HEK293 (cell line): ENCODE results near the gene ITGB5.

Source experiments
- BCL11B ChIP-seq: fragments of 450-650 bp; formaldehyde crosslinking; IDR thresholded peaks from 2 replicates; pipeline ENCODE4 v1.5.1; 2016; ENCODE audit warnings: low read depth, missing biosample characterization, missing genetic modification characterization
- EGR2 ChIP-seq: fragments of 450-650 bp; formaldehyde crosslinking; IDR thresholded peaks from 2 replicates; pipeline ENCODE4 v1.5.1; 2016; ENCODE audit warnings: low read depth, missing biosample characterization, missing genetic modification characterization
- GFI1B ChIP-seq: fragments of 450-650 bp; formaldehyde crosslinking; IDR thresholded peaks from 2 replicates; pipeline ENCODE4 v1.5.1; 2016; ENCODE audit warnings: missing biosample characterization, missing genetic modification characterization
- HOXD13 ChIP-seq: sonication (generic); formaldehyde crosslinking; IDR thresholded peaks from 2 replicates; pipeline ENCODE4 v1.8.0; 2022; ENCODE audit warnings: missing genetic modification reagents, borderline replicate concordance
- KLF9 ChIP-seq: fragments of 450-650 bp; formaldehyde crosslinking; IDR thresholded peaks from 2 replicates; pipeline ENCODE4 v1.5.1; 2016; ENCODE audit warnings: missing biosample characterization, missing genetic modification characterization, low read depth
- MYNN ChIP-seq: fragments of 450-650 bp; formaldehyde crosslinking; IDR thresholded peaks from 2 replicates; pipeline ENCODE4 v1.5.1; 2016; ENCODE audit warnings: missing biosample characterization, missing genetic modification characterization, borderline replicate concordance
- OSR2 ChIP-seq: fragments of 450-650 bp; formaldehyde crosslinking; IDR thresholded peaks from 2 replicates; pipeline ENCODE4 v1.5.1; 2016; ENCODE audit warnings: missing biosample characterization, missing genetic modification characterization
- SALL2 ChIP-seq: fragments of 450-650 bp; formaldehyde crosslinking; IDR thresholded peaks from 2 replicates; pipeline ENCODE4 v1.5.0; 2017; ENCODE audit warnings: missing biosample characterization, mild to moderate bottlenecking, missing genetic modification characterization, borderline replicate concordance
- SP2 ChIP-seq: fragments of 450-650 bp; formaldehyde crosslinking; IDR thresholded peaks from 2 replicates; pipeline ENCODE4 v1.5.1; 2016; ENCODE audit warnings: missing biosample characterization, missing genetic modification characterization
- WT1 ChIP-seq: fragments of 450-650 bp; formaldehyde crosslinking; IDR thresholded peaks from 2 replicates; pipeline ENCODE4 v1.5.1; 2016; ENCODE audit warnings: missing biosample characterization, missing genetic modification characterization
- ZBTB17 ChIP-seq: fragments of 450-650 bp; formaldehyde crosslinking; IDR thresholded peaks from 2 replicates; pipeline ENCODE4 v1.5.1; 2016; ENCODE audit warnings: missing biosample characterization, missing genetic modification characterization
- ZBTB48 ChIP-seq: fragments of 450-650 bp; formaldehyde crosslinking; IDR thresholded peaks from 2 replicates; pipeline ENCODE4 v1.5.1; 2016; ENCODE audit warnings: missing biosample characterization, missing genetic modification characterization
- ZBTB7A ChIP-seq: fragments of 450-650 bp; formaldehyde crosslinking; IDR thresholded peaks from 2 replicates; pipeline ENCODE4 v1.5.1; 2016; ENCODE audit warnings: low read depth, missing biosample characterization, missing genetic modification characterization
- ZFP37 ChIP-seq: fragments of 450-650 bp; formaldehyde crosslinking; IDR thresholded peaks from 2 replicates; pipeline ENCODE4 v1.5.1; 2016; ENCODE audit warnings: missing biosample characterization, missing genetic modification characterization
- ZFP69B ChIP-seq: fragments of 450-650 bp; formaldehyde crosslinking; IDR thresholded peaks from 2 replicates; pipeline ENCODE4 v1.5.1; 2016; ENCODE audit warnings: missing biosample characterization, missing genetic modification characterization
- ZNF174 ChIP-seq: fragments of 450-650 bp; formaldehyde crosslinking; IDR thresholded peaks from 2 replicates; pipeline ENCODE4 v1.5.0; 2017; ENCODE audit warnings: missing biosample characterization, mild to moderate bottlenecking, missing genetic modification characterization
- ZNF19 ChIP-seq: fragments of 450-650 bp; formaldehyde crosslinking; IDR thresholded peaks from 2 replicates; pipeline ENCODE4; 2016; ENCODE audit warnings: missing biosample characterization, missing genetic modification characterization, low read depth
- ZNF2 ChIP-seq: fragments of 450-650 bp; formaldehyde crosslinking; IDR thresholded peaks from 2 replicates; pipeline ENCODE4 v1.5.1; 2016; ENCODE audit warnings: missing biosample characterization, missing genetic modification characterization
- ZNF433 ChIP-seq: fragments of 450-650 bp; formaldehyde crosslinking; IDR thresholded peaks from 2 replicates; pipeline ENCODE4 v1.5.1; 2016; ENCODE audit warnings: missing biosample characterization, missing genetic modification characterization, low read depth
- ZNF48 ChIP-seq: fragments of 450-650 bp; formaldehyde crosslinking; IDR thresholded peaks from 2 replicates; pipeline ENCODE4 v1.5.1; 2016; ENCODE audit warnings: missing biosample characterization, missing genetic modification characterization
- ZNF585B ChIP-seq: fragments of 450-650 bp; formaldehyde crosslinking; IDR thresholded peaks from 2 replicates; pipeline ENCODE4 v1.5.1; 2016; ENCODE audit warnings: missing biosample characterization, missing genetic modification characterization
- ZNF747 ChIP-seq: fragments of 450-650 bp; formaldehyde crosslinking; IDR thresholded peaks from 2 replicates; pipeline ENCODE4 v1.5.1; 2016; ENCODE audit warnings: missing biosample characterization, missing genetic modification characterization
- ZNF837 ChIP-seq: fragments of 450-650 bp; formaldehyde crosslinking; IDR thresholded peaks from 2 replicates; pipeline ENCODE4 v1.5.1; 2016; ENCODE audit warnings: missing biosample characterization, missing genetic modification characterization
- TF ChIP-seq, protein P1 (sequence below): fragments of 450-650 bp; formaldehyde crosslinking; IDR thresholded peaks from 2 replicates; pipeline ENCODE4 v1.5.1; 2016; ENCODE audit warnings: missing biosample characterization, missing genetic modification characterization
- TF ChIP-seq, protein P2 (sequence below): fragments of 450-650 bp; formaldehyde crosslinking; IDR thresholded peaks from 2 replicates; pipeline ENCODE4 v1.5.1; 2016; ENCODE audit warnings: missing biosample characterization, missing genetic modification characterization, low read depth
- TF ChIP-seq, protein P3 (sequence below): fragments of 450-650 bp; formaldehyde crosslinking; IDR thresholded peaks from 2 replicates; pipeline ENCODE4 v1.5.1; 2016; ENCODE audit warnings: missing biosample characterization, missing genetic modification characterization
- TF ChIP-seq, protein P4 (sequence below): fragments of 450-650 bp; formaldehyde crosslinking; IDR thresholded peaks from 2 replicates; pipeline ENCODE4 v1.5.1; 2016; ENCODE audit warnings: missing biosample characterization, missing genetic modification characterization, borderline replicate concordance
- TF ChIP-seq, protein P5 (sequence below): fragments of 450-650 bp; formaldehyde crosslinking; IDR thresholded peaks from 2 replicates; pipeline ENCODE4 v1.5.1; 2016; ENCODE audit warnings: missing biosample characterization, missing genetic modification characterization
- TF ChIP-seq, protein P6 (sequence below): fragments of 450-650 bp; formaldehyde crosslinking; IDR thresholded peaks from 2 replicates; pipeline ENCODE4 v1.5.1; 2016; ENCODE audit warnings: missing biosample characterization, missing genetic modification characterization

Gene ITGB5

DNA sequence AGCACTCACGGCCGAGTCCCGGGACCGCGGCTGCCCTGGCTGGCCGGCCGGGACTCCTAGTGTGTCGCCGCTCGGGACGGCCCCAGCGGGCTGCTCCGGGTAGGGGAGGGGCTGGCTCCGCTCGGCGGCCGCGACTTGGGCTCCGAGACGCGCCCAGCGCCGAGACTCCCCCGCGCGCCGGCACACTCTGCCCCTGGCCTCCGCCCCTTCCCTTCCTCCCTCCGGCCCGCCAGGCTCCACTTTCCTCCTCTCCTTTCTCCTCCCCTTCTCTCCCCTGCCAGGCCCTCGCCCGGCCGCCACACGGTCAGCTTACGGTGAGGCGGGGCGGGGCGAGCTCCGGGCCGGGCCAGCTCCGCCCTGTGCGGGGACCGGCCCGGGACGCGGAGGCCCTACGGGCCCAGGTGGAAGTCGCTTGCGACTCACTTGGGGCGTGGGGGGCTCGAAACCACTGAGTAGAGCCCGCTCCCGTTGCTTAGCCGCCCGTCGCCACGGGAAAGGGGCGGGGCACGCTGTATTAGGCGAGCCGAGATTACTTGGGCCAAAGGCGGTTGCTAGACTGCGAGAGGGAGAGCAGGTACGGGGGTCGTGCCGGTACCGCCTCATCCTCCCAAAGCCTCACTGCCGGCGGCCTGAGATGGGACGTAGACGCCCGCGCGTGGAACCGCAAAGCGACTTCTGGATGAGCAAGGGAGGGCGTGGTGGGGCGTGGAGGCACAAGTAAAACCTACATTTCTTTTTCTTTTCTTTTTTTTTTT lies at the start of gene ITGB5 (continued):
- TF ChIP-seq ZNF747 (tag by site-specific recombination), result no peak
- TF ChIP-seq, protein P1, sequence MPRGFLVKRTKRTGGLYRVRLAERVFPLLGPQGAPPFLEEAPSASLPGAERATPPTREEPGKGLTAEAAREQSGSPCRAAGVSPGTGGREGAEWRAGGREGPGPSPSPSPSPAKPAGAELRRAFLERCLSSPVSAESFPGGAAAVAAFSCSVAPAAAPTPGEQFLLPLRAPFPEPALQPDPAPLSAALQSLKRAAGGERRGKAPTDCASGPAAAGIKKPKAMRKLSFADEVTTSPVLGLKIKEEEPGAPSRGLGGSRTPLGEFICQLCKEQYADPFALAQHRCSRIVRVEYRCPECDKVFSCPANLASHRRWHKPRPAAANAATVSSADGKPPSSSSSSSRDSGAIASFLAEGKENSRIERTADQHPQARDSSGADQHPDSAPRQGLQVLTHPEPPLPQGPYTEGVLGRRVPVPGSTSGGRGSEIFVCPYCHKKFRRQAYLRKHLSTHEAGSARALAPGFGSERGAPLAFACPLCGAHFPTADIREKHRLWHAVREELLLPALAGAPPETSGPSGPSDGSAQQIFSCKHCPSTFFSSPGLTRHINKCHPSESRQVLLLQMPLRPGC (tag by site-specific recombination), result 0 out of 2 replicates have a peak, but pooled peaks have one; percentile 33
- TF ChIP-seq SALL2 (tag by site-specific recombination), result no peak
- peak; percentile 82 for TF ChIP-seq ZNF2
- TF ChIP-seq, protein P2, sequence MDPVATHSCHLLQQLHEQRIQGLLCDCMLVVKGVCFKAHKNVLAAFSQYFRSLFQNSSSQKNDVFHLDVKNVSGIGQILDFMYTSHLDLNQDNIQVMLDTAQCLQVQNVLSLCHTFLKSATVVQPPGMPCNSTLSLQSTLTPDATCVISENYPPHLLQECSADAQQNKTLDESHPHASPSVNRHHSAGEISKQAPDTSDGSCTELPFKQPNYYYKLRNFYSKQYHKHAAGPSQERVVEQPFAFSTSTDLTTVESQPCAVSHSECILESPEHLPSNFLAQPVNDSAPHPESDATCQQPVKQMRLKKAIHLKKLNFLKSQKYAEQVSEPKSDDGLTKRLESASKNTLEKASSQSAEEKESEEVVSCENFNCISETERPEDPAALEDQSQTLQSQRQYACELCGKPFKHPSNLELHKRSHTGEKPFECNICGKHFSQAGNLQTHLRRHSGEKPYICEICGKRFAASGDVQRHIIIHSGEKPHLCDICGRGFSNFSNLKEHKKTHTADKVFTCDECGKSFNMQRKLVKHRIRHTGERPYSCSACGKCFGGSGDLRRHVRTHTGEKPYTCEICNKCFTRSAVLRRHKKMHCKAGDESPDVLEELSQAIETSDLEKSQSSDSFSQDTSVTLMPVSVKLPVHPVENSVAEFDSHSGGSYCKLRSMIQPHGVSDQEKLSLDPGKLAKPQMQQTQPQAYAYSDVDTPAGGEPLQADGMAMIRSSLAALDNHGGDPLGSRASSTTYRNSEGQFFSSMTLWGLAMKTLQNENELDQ, result no peak
- no peak for TF ChIP-seq GFI1B (tag by site-specific recombination)
- peak; percentile 96 for TF ChIP-seq ZFP37 (tag by site-specific recombination)
- TF ChIP-seq, protein P3, sequence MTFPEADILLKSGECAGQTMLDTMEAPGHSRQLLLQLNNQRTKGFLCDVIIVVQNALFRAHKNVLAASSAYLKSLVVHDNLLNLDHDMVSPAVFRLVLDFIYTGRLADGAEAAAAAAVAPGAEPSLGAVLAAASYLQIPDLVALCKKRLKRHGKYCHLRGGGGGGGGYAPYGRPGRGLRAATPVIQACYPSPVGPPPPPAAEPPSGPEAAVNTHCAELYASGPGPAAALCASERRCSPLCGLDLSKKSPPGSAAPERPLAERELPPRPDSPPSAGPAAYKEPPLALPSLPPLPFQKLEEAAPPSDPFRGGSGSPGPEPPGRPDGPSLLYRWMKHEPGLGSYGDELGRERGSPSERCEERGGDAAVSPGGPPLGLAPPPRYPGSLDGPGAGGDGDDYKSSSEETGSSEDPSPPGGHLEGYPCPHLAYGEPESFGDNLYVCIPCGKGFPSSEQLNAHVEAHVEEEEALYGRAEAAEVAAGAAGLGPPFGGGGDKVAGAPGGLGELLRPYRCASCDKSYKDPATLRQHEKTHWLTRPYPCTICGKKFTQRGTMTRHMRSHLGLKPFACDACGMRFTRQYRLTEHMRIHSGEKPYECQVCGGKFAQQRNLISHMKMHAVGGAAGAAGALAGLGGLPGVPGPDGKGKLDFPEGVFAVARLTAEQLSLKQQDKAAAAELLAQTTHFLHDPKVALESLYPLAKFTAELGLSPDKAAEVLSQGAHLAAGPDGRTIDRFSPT (tag by site-specific recombination), result no peak
- no peak for TF ChIP-seq ZNF19
- TF ChIP-seq ZBTB7A (tag by site-specific recombination), result no peak
- TF ChIP-seq KLF9 (tag by site-specific recombination), result peak; percentile 86
- TF ChIP-seq MYNN, result no peak
- no peak for TF ChIP-seq BCL11B (tag by site-specific recombination)
- TF ChIP-seq, protein P4, sequence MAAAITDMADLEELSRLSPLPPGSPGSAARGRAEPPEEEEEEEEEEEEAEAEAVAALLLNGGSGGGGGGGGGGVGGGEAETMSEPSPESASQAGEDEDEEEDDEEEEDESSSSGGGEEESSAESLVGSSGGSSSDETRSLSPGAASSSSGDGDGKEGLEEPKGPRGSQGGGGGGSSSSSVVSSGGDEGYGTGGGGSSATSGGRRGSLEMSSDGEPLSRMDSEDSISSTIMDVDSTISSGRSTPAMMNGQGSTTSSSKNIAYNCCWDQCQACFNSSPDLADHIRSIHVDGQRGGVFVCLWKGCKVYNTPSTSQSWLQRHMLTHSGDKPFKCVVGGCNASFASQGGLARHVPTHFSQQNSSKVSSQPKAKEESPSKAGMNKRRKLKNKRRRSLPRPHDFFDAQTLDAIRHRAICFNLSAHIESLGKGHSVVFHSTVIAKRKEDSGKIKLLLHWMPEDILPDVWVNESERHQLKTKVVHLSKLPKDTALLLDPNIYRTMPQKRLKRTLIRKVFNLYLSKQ (tag by site-specific recombination), result no peak
- TF ChIP-seq ZNF433, result no peak
- TF ChIP-seq ZBTB17 (tag by site-specific recombination), result peak; percentile 67; the same call in 1 of the 2 replicates
- TF ChIP-seq ZNF585B (tag by site-specific recombination), result peak; percentile 13; the same call in 1 of the 2 replicates
- TF ChIP-seq ZFP69B (tag by site-specific recombination), result 0 out of 2 replicates have a peak, but pooled peaks have one; percentile 25
- no peak for TF ChIP-seq OSR2 (tag by site-specific recombination)
- TF ChIP-seq HOXD13 (CRISPR knock-in tag), result no peak
- no peak for TF ChIP-seq ZNF174 (tag by site-specific recombination)
- no peak for TF ChIP-seq EGR2 (tag by site-specific recombination)
- peak; percentile 63 for TF ChIP-seq ZBTB48 (tag by site-specific recombination)
- peak; percentile 79 for TF ChIP-seq SP2
- TF ChIP-seq, protein P5, sequence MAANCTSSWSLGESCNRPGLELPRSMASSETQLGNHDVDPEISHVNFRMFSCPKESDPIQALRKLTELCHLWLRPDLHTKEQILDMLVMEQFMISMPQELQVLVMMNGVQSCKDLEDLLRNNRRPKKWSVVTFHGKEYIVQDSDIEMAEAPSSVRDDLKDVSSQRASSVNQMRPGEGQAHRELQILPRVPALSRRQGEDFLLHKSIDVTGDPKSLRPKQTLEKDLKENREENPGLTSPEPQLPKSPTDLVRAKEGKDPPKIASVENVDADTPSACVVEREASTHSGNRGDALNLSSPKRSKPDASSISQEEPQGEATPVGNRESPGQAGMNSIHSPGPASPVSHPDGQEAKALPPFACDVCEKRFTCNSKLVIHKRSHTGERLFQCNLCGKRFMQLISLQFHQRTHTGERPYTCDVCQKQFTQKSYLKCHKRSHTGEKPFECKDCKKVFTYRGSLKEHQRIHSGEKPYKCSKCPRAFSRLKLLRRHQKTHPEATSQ (tag by site-specific recombination), result peak; percentile 35; the same call in 1 of the 2 replicates
- TF ChIP-seq, protein P6, sequence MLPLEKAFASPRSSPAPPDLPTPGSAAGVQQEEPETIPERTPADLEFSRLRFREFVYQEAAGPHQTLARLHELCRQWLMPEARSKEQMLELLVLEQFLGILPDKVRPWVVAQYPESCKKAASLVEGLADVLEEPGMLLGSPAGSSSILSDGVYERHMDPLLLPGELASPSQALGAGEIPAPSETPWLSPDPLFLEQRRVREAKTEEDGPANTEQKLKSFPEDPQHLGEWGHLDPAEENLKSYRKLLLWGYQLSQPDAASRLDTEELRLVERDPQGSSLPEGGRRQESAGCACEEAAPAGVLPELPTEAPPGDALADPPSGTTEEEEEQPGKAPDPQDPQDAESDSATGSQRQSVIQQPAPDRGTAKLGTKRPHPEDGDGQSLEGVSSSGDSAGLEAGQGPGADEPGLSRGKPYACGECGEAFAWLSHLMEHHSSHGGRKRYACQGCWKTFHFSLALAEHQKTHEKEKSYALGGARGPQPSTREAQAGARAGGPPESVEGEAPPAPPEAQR, result no peak
- no peak for TF ChIP-seq ZNF837 (tag by site-specific recombination)
- TF ChIP-seq ZNF48 (tag by site-specific recombination), result no peak
- peak; percentile 44; the same call in 1 of the 2 replicates for TF ChIP-seq WT1 (tag by site-specific recombination)
